ENCODE results near the gene MLC1.

DNA sequence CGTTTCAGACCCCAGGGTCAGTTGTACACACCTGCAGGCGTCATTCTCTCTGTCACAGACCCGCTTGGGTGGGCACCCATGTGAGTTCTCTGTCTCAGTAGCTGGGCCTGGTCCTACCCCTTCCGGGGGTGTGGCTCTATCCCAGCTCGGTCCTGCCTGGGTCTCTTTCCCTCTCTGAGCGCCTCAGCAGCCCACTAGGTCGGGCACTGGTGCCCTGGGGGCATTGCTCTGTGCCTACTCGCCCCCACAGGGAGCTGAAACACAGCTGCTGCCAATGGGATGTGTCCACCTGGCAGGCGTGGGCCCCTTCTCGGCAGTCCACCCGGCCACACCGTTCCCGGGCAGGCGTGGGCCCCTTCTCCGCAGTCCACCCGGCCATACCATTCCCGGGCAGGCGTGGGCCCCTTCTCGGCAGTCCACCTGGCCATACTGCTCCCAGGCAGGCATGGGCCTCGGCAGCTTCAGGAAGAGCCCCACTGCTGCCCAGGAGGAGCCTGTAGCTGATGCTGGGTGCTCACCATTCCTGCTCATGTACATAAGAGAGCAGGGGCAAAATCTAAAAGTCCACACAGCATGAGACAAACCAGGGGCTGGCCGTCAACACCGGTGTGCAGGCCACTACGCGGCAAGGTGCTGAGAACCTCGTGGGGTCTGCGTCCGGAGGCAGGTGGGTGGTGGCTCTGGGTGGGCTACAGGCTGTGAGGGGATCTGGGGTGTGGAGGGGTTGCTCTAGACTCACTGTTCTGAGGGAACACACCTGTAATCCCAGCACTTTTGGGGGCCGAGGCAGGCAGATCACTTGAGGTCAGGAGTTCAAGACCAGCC, 12.3 kb downstream of the MLC1 start:
- TF ChIP-seq, protein P1, sequence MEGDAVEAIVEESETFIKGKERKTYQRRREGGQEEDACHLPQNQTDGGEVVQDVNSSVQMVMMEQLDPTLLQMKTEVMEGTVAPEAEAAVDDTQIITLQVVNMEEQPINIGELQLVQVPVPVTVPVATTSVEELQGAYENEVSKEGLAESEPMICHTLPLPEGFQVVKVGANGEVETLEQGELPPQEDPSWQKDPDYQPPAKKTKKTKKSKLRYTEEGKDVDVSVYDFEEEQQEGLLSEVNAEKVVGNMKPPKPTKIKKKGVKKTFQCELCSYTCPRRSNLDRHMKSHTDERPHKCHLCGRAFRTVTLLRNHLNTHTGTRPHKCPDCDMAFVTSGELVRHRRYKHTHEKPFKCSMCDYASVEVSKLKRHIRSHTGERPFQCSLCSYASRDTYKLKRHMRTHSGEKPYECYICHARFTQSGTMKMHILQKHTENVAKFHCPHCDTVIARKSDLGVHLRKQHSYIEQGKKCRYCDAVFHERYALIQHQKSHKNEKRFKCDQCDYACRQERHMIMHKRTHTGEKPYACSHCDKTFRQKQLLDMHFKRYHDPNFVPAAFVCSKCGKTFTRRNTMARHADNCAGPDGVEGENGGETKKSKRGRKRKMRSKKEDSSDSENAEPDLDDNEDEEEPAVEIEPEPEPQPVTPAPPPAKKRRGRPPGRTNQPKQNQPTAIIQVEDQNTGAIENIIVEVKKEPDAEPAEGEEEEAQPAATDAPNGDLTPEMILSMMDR (IDR thresholded peaks at IDR 0.05), result no peak
- TF ChIP-seq POLR2A (IDR thresholded peaks at IDR 0.05), result no peak

All from esophagus squamous epithelium (tissue), 4 donors.